Ovary (tissue), 3 donors: Measurements from ENCODE around the gene RC3H1.

Source experiments
- CTCF ChIP-seq, 3 donors: fragments of 450-650 bp in 2 of 3; fragments of 200-600 bp in 1 of 3; IDR thresholded peaks; one replicate each; pipeline versions ENCODE4 v1.5.1 to v1.8.0; 2016 to 2022; ENCODE audit warnings: antibody characterized with exemption in 3 of 3, mild to moderate bottlenecking in 1 of 3
- EP300 ChIP-seq: sonication (generic); formaldehyde crosslinking; IDR thresholded peaks from one replicate; pipeline ENCODE4 v1.6.1; 2017; ENCODE audit warnings: antibody characterized with exemption
- POLR2A ChIP-seq: fragments of 450-650 bp; IDR thresholded peaks from one replicate; pipeline ENCODE4 v1.6.1; 2017; ENCODE audit warnings: antibody characterized with exemption, mild to moderate bottlenecking, moderate library complexity
- donor health status: DM: no; HTN: no; CAD: no.

GRCh38 chr1:173954179-173954578 lies 68.0 kb downstream of the RC3H1 start:
- no peak for TF ChIP-seq EP300
- no peak for TF ChIP-seq CTCF (IDR thresholded peaks at IDR 0.05)
- no peak for TF ChIP-seq POLR2A
